K562 (cell line): ENCODE data around the gene SART3. TPM values are rescaled to one million over a fixed set of nuclear protein-coding genes. Genes with fewer than 3 reads are reported as not detected.

Source experiments
- ADNP ChIP-seq: fragments of 200-800 bp; sonication (Bioruptor generic); IDR thresholded peaks from 2 replicates; pipeline ENCODE4 v1.6.1; 2016; ENCODE audit warnings: missing genetic modification characterization, missing compliant biosample characterization
- BCOR ChIP-seq: fragments of 450-650 bp; IDR thresholded peaks from 2 replicates; pipeline ENCODE4 v1.6.1; 2016
- BRD9 ChIP-seq: fragments of 450-650 bp; IDR thresholded peaks from 2 replicates; pipeline ENCODE4 v1.6.1; 2018; ENCODE audit warnings: low read depth; ENCODE audit not compliant: partially characterized antibody
- CBX5 ChIP-seq: IDR thresholded peaks from 2 replicates; pipeline ENCODE4 v1.6.1; 2014; ENCODE audit warnings: low read depth, borderline replicate concordance
- FOXA3 ChIP-seq, 2 experiments: fragments of 450-650 bp in 1 of 2; sonication (generic) in 1 of 2; formaldehyde crosslinking; IDR thresholded peaks in 1 of 2; conservative IDR thresholded peaks in 1 of 2; 2 replicates each; pipeline versions ENCODE4 v1.4.0 to v1.8.0; 2020 to 2022; ENCODE audit warnings: mild to moderate bottlenecking in 2 of 2, missing genetic modification reagents in 1 of 2
- FOXK2 ChIP-seq, 2 experiments: fragments of 450-650 bp; IDR thresholded peaks in 1 of 2; conservative IDR thresholded peaks in 1 of 2; 2 replicates each; pipeline ENCODE4 v1.6.1; 2016; ENCODE audit warnings: low read depth in 2 of 2, mild to moderate bottlenecking in 1 of 2
- FOXO4 ChIP-seq: fragments of 450-650 bp; formaldehyde crosslinking; IDR thresholded peaks from 2 replicates; pipeline ENCODE4 v1.4.0; 2020; ENCODE audit warnings: mild to moderate bottlenecking, moderate library complexity
- KDM2B ChIP-seq: fragments of 250-450 bp; sonication (Bioruptor Pico); IDR thresholded peaks from 2 replicates; pipeline ENCODE4 v1.8.0; 2021; ENCODE audit warnings: mild to moderate bottlenecking, moderate library complexity
- KDM5B ChIP-seq: fragments of 200-600 bp; sonication (generic); IDR thresholded peaks from 2 replicates; pipeline ENCODE4 v1.6.1; 2012; ENCODE audit warnings: low read depth, mild to moderate bottlenecking, moderate library complexity, low read length, control low read depth, inconsistent platforms; ENCODE audit not compliant: insufficient replicate concordance
- MCM3 ChIP-seq: fragments of 450-650 bp; IDR thresholded peaks from 2 replicates; pipeline ENCODE4 v1.6.1; 2016
- MTA1 ChIP-seq: fragments of 450-650 bp; IDR thresholded peaks from 2 replicates; pipeline ENCODE4 v1.6.1; 2017; ENCODE audit warnings: borderline replicate concordance
- NFIC ChIP-seq: fragments of 450-650 bp; IDR thresholded peaks from 2 replicates; pipeline ENCODE4 v1.6.1; 2017; ENCODE audit warnings: mild to moderate bottlenecking, inconsistent platforms
- PPARD ChIP-seq: fragments of 250-450 bp; sonication (Bioruptor Pico); IDR thresholded peaks from 2 replicates; pipeline ENCODE4 v1.8.0; 2022; ENCODE audit warnings: inconsistent platforms, mild to moderate bottlenecking, moderate library complexity
- SFPQ ChIP-seq: fragments of 200-400 bp; formaldehyde crosslinking; IDR thresholded peaks from 2 replicates; pipeline ENCODE4 v1.6.1; 2017; ENCODE audit warnings: mild to moderate bottlenecking, low read depth, low read length, moderate library complexity
- WHSC1 ChIP-seq: IDR thresholded peaks from one replicate; pipeline ENCODE4 v1.6.1; 2012; ENCODE audit warnings: low read length, control low read depth, inconsistent platforms
- ZNF23 ChIP-seq: fragments of 250-450 bp; sonication (Bioruptor Pico); IDR thresholded peaks from 2 replicates; pipeline ENCODE4 v1.4.0; 2020; ENCODE audit warnings: mild to moderate bottlenecking
- ZNF398 ChIP-seq: fragments of 250-450 bp; sonication (Bioruptor Pico); IDR thresholded peaks from 2 replicates; pipeline ENCODE4 v1.8.0; 2021; ENCODE audit warnings: moderate library complexity, mild to moderate bottlenecking, inconsistent platforms
- polyA plus RNA-seq, 8 experiments: library from polyadenylated mRNA; depleted of rRNA in 4 of 8; stranded (reverse) in 5 of 8; unstranded in 3 of 8; fragments of >200 nt; fragmentation: Nextera tagmentation in 2 of 8; fragmentation: Illumina TruSeq in 1 of 8; extraction: Ambion mirVana in 2 of 8; extraction: Trizol in 1 of 8; gene quantifications; 2 replicates each; pipeline versions ENCODE4 v1.2.1 to v1.2.3, GENCODE V29; 2011 to 2014; ENCODE audit warnings: inconsistent platforms in 1 of 8, missing spikeins in 1 of 8
- total RNA-seq, 7 experiments: library from RNA; depleted of rRNA in 6 of 7; stranded (reverse); fragments of >200 nt in 6 of 7; fragmentation: Illumina TruSeq in 2 of 7; extraction: Trizol in 2 of 7; gene quantifications; 2 replicates each; pipeline versions ENCODE4 v1.2.1 to v1.2.3, GENCODE V29; 2011 to 2021; ENCODE audit warnings: low replicate concordance in 1 of 7
- TF ChIP-seq, protein P1 (sequence below): fragments of 450-650 bp; IDR thresholded peaks from 2 replicates; pipeline ENCODE4 v1.6.1; 2016; ENCODE audit warnings: antibody characterized with exemption
- TF ChIP-seq, protein P2 (sequence below), 2 experiments: IDR thresholded peaks in 1 of 2; conservative IDR thresholded peaks in 1 of 2; 2 replicates each; pipeline ENCODE4 v1.6.1; 2016; ENCODE audit warnings: low read depth in 2 of 2, mild to moderate bottlenecking in 1 of 2, missing compliant biosample characterization in 1 of 2, missing genetic modification characterization in 1 of 2, moderate library complexity in 1 of 2

Gene SART3
- total and polyA plus RNA-seq, 9 of the 15 experiments (the other 6 are each of a cell fraction or from before 2014, with no cell fraction given) = 8.9 to 167 (median 56.7) TPM

DNA sequence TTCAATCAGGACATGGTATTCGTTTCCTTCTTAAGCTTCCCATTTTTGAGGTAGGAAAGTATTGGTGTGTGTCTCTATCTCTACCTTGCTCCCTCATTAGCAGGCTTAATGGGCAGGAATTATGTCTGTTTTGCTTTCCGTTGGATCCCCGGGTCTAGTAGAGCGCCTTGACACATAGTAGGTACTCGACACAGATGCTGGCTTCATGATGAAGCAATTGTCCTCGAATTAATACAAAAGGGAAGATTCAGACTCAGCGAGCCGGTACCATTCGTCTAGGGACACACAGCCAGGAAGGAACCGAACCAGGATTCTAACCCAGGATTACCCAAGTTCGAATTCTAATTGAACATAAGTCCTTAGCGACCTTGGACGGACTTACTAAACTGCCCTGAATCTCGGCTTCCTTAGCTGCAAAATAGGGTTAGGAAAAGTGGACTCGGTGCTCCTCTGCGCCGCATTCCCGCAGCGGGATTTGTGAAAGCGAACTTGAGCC, 927 bp upstream of the SART3 start (continued):
- TF ChIP-seq ZNF398 (CRISPR knock-in tag) = no peak
- no peak for TF ChIP-seq FOXK2 (conservative IDR thresholded peaks at IDR 0.05 in 1 of 2, IDR thresholded peaks at IDR 0.05 in 1 of 2; ENCODE audit: low read depth in 2 of 2)
- TF ChIP-seq NFIC = no peak
- no peak for TF ChIP-seq PPARD (CRISPR knock-in tag)
- no peak for TF ChIP-seq ZNF23
- no peak for TF ChIP-seq MTA1
- TF ChIP-seq CBX5 = no peak
- no peak for TF ChIP-seq FOXO4 (CRISPR knock-in tag)
- TF ChIP-seq FOXA3 (CRISPR knock-in tag; conservative IDR thresholded peaks at IDR 0.05 in 1 of 2, IDR thresholded peaks at IDR 0.05 in 1 of 2) = peak in 1 of 2 experiments; percentile 25; a peak in 1 of 4 replicates
- TF ChIP-seq KDM5B = peak; percentile 83
- TF ChIP-seq WHSC1 = no peak
- no peak for TF ChIP-seq BRD9
- TF ChIP-seq, protein P1, sequence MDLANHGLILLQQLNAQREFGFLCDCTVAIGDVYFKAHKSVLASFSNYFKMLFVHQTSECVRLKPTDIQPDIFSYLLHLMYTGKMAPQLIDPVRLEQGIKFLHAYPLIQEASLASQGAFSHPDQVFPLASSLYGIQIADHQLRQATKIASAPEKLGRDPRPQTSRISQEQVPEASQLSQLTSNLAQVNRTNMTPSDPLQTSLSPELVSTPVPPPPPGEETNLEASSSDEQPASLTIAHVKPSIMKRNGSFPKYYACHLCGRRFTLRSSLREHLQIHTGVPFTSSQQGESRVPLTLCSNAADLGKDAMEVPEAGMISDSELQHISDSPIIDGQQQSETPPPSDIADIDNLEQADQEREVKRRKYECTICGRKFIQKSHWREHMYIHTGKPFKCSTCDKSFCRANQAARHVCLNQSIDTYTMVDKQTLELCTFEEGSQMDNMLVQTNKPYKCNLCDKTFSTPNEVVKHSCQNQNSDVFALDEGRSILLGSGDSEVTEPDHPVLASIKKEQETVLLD = no peak
- TF ChIP-seq KDM2B (CRISPR knock-in tag) = no peak
- TF ChIP-seq BCOR = 0 out of 2 replicates have a peak, but pooled peaks have one; percentile 11
- TF ChIP-seq ADNP (tag) = no peak
- TF ChIP-seq SFPQ = no peak
- no peak for TF ChIP-seq MCM3
- TF ChIP-seq, protein P2, sequence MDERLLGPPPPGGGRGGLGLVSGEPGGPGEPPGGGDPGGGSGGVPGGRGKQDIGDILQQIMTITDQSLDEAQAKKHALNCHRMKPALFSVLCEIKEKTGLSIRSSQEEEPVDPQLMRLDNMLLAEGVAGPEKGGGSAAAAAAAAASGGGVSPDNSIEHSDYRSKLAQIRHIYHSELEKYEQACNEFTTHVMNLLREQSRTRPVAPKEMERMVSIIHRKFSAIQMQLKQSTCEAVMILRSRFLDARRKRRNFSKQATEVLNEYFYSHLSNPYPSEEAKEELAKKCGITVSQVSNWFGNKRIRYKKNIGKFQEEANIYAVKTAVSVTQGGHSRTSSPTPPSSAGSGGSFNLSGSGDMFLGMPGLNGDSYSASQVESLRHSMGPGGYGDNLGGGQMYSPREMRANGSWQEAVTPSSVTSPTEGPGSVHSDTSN (CRISPR knock-in tag; IDR thresholded peaks at IDR 0.05; ENCODE audit: low read depth) = no peak
- TF ChIP-seq, protein P2 (tag; conservative IDR thresholded peaks at IDR 0.05; ENCODE audit: low read depth) = no peak
